DND-41 (cell line): ENCODE measurements around the gene CDK13.
"Not testable (repeated sequence)": the region's sequence is repeated elsewhere in the genome, so short reads cannot be mapped to it uniquely, and the experiment has no call there.

Experiments used
- ATAC-seq: fragments of 200-7000 bp; cut with Tn5 transposase; 3 replicates; pipeline ENCODE4 v1.9.1; 2021; ENCODE audit warnings: low read depth; ENCODE audit not compliant: insufficient read depth
- DNase-seq: peaks from one replicate; pipeline ENCODE4 v3.0.0-alpha.2; 2020
- H2AFZ ChIP-seq: 2 replicates; pipeline ENCODE4 v1.6.0; 2012; ENCODE audit warnings: low read depth, low read length
- H3K27ac ChIP-seq: 2 replicates; pipeline ENCODE4 v1.5.1; 2012; ENCODE audit warnings: low read length, inconsistent platforms
- H3K27me3 ChIP-seq: fragments of 200-600 bp; sonication (generic); 2 replicates; pipeline ENCODE4 v1.6.0; 2012; ENCODE audit warnings: low read length, mild to moderate bottlenecking, inconsistent platforms; ENCODE audit not compliant: insufficient read depth, poor library complexity
- H3K36me3 ChIP-seq: 2 replicates; pipeline ENCODE4 v1.5.1; 2012; ENCODE audit warnings: low read length, inconsistent platforms; ENCODE audit not compliant: insufficient read depth
- H3K4me1 ChIP-seq: 2 replicates; pipeline ENCODE4 v1.5.1; 2012; ENCODE audit warnings: mild to moderate bottlenecking, low read length; ENCODE audit not compliant: insufficient read depth
- H3K4me2 ChIP-seq: 2 replicates; pipeline ENCODE4 v1.6.0; 2012; ENCODE audit warnings: mild to moderate bottlenecking, moderate library complexity, low read length, inconsistent platforms; ENCODE audit not compliant: insufficient read depth
- H3K4me3 ChIP-seq, 2 experiments: fragments of 200-600 bp in 1 of 2; shearing (Covaris generic) in 1 of 2; 2 replicates each; pipeline ENCODE4 v1.5.1; 2012 to 2016; ENCODE audit warnings: inconsistent platforms in 2 of 2, low read length in 2 of 2, mild to moderate bottlenecking in 2 of 2, low read depth in 1 of 2, moderate library complexity in 1 of 2
- H3K79me2 ChIP-seq: 2 replicates; pipeline ENCODE4 v1.6.0; 2012; ENCODE audit warnings: low read length, inconsistent platforms; ENCODE audit not compliant: insufficient read depth
- H3K9ac ChIP-seq: 2 replicates; pipeline ENCODE4 v1.6.0; 2012; ENCODE audit warnings: low read depth, mild to moderate bottlenecking, inconsistent platforms, low read length, moderate library complexity
- H3K9me3 ChIP-seq: 2 replicates; pipeline ENCODE4 v1.5.1; 2012; ENCODE audit warnings: low read length, moderate library complexity, mild to moderate bottlenecking, inconsistent platforms; ENCODE audit not compliant: insufficient read depth, severe bottlenecking
- H4K20me1 ChIP-seq: 2 replicates; pipeline ENCODE4 v1.6.0; 2012; ENCODE audit warnings: low read length; ENCODE audit not compliant: insufficient read depth
- EZH2 ChIP-seq: IDR thresholded peaks from 3 replicates; pipeline ENCODE4 v1.6.1; 2012; ENCODE audit warnings: borderline replicate concordance, low read depth, mild to moderate bottlenecking, moderate library complexity, low read length, inconsistent platforms; ENCODE audit not compliant: severe bottlenecking
- TF ChIP-seq, protein P1 (sequence below): IDR thresholded peaks from 2 replicates; pipeline ENCODE4 v1.5.1; 2012; ENCODE audit warnings: borderline replicate concordance, low read length, moderate library complexity, mild to moderate bottlenecking; ENCODE audit not compliant: poor library complexity, severe bottlenecking; ENCODE audit errors: extremely low read depth

The CDK13 gene

DNA sequence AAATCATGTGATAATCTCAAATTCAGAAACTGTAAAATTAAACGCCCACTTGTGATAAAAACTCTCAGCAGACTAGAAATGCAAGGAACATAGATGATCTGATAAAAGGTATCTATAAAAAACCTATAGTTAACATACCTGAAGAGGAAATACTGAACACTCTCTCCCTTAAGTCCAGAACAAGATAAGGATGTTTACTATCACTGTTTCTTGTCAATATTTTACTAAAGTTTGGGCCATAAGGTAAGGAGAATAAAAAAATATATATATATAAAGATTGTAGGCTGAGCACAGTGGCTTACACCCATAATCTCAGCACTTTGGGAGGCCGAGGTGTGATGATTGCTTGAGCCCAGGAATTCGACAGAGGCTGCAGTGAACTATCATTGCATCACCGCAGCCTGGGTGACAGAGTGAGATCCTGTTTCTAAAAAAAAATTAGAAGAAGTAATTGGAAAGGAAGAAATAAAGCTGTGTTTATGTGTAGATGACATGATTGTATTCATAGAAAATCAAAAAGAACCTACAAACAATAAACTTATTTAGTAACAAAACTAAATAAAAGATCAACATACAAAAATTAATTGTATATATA is 155.9 kb downstream of the CDK13 start:
- TF ChIP-seq, protein P1, sequence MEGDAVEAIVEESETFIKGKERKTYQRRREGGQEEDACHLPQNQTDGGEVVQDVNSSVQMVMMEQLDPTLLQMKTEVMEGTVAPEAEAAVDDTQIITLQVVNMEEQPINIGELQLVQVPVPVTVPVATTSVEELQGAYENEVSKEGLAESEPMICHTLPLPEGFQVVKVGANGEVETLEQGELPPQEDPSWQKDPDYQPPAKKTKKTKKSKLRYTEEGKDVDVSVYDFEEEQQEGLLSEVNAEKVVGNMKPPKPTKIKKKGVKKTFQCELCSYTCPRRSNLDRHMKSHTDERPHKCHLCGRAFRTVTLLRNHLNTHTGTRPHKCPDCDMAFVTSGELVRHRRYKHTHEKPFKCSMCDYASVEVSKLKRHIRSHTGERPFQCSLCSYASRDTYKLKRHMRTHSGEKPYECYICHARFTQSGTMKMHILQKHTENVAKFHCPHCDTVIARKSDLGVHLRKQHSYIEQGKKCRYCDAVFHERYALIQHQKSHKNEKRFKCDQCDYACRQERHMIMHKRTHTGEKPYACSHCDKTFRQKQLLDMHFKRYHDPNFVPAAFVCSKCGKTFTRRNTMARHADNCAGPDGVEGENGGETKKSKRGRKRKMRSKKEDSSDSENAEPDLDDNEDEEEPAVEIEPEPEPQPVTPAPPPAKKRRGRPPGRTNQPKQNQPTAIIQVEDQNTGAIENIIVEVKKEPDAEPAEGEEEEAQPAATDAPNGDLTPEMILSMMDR, result no peak
- TF ChIP-seq EZH2, result no peak
- H4K20me1 ChIP-seq, result no peaks in the 10 kb centered on the region
- H3K9me3 ChIP-seq, result no peaks in the 10 kb centered on the region
- no peak overlapping the region for H3K4me3 ChIP-seq
- no peak overlapping the region for H3K27ac ChIP-seq
- DNase-seq (no peak), ATAC-seq (no peak)
- H3K4me2 ChIP-seq, result no peak overlapping the region
- H3K9ac ChIP-seq, result no peak overlapping the region
- no peaks in the 10 kb centered on the region; the same call in 1 of the 2 replicates for H3K36me3 ChIP-seq
- H3K4me1 ChIP-seq, result no peaks in the 10 kb centered on the region
- H3K27me3 ChIP-seq, result no peaks in the 10 kb centered on the region
- no peaks in the 10 kb centered on the region for H3K79me2 ChIP-seq
- H2AFZ ChIP-seq, result no peak overlapping the region

DNA sequence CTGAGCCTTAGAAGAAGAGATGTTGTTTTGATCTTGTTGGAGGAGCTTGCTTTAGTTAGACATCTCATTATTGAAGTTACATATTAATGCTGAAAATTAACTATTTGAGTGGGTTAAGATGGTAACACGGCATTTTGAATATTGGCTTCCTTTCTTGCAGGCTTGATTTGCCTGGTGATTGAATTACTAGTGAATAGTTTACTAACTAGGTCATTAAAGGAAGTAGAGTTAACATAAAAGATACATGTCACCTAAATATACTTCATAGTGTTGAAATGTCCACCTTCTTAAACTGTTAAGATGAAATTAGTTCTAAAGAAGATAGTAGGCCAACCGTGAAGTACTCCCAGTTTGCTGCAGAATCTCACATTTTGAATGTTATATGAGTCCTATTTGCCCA is 165.9 kb downstream of the CDK13 start:
- TF ChIP-seq, protein P1, result no peak
- TF ChIP-seq EZH2, result no peak
- ATAC-seq, result no peak
- no peaks in the 10 kb centered on the region for H4K20me1 ChIP-seq
- no peaks in the 10 kb centered on the region for H3K9me3 ChIP-seq
- H3K36me3 ChIP-seq, result no peaks in the 10 kb centered on the region
- H3K27me3 ChIP-seq, result no peaks in the 10 kb centered on the region
- no peak overlapping the region for H3K4me2 ChIP-seq
- no peak overlapping the region for H3K27ac ChIP-seq
- H3K4me1 ChIP-seq, result no peaks in the 10 kb centered on the region
- DNase-seq, result no peak
- no peaks in the 10 kb centered on the region for H3K79me2 ChIP-seq
- H3K4me3 ChIP-seq, result no peak overlapping the region
- H3K9ac ChIP-seq, result no peak overlapping the region
- H2AFZ ChIP-seq, result no peak overlapping the region

DNA sequence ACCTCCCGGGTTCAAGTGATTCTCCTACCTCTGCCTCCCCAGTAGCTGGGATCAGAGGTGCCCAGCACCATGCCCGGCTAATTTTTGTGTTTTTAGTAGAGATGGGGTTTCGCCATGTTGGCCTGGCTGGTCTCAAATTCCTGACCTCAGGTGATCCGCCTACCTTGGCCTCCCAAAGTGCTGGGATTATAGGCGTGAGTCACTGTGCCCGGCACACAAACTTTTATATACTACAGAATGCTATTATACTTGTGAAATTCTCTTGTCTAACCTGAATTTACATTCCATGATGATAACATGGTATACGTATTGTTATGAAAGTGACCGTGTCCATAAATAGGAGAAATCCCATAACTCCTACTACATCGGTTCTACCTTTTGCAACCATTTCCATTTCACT is 167.1 kb downstream of the CDK13 start:
- not testable (repeated sequence) for H3K4me3 ChIP-seq, H3K36me3 ChIP-seq, H3K27ac ChIP-seq, H3K9me3 ChIP-seq, H2AFZ ChIP-seq, H3K4me2 ChIP-seq, DNase-seq, H3K27me3 ChIP-seq, H3K79me2 ChIP-seq, H3K4me1 ChIP-seq, H4K20me1 ChIP-seq, H3K9ac ChIP-seq, ATAC-seq

DNA sequence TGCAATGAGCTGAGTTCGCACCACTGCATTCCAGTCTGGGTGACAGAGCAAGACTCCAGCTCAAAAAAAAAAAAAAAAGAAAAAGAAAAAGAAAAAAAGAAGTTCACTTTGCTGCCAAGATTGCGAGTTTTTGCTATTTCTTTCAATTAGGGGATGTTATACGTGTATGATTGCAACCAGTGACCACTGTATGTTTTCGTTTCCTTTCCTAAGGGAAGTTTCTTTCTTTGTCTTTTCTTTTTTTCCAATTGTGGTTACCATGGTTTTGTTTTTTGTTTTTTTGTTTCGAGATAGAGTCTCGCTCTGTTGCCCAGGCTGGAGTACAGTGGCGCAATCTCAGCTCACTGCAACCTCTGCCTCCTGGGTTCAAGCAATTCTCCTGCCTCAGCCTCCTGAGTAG is 168.1 kb downstream of the CDK13 start:
- not testable (repeated sequence) for H3K79me2 ChIP-seq, H3K4me3 ChIP-seq, H3K9ac ChIP-seq, H3K36me3 ChIP-seq, DNase-seq, H2AFZ ChIP-seq, ATAC-seq, H3K4me1 ChIP-seq, H3K27ac ChIP-seq, H3K9me3 ChIP-seq, H3K4me2 ChIP-seq, H3K27me3 ChIP-seq, H4K20me1 ChIP-seq
